HepG2 (cell line): ENCODE results near the gene PTCD1. TPM values are rescaled to one million over a fixed set of nuclear protein-coding genes. Genes with fewer than 3 reads are reported as not detected.

ENCODE experiments used
- EED ChIP-seq: sonication (generic); formaldehyde crosslinking; IDR thresholded peaks from 2 replicates; pipeline ENCODE4 v1.5.0; 2020; ENCODE audit warnings: mild to moderate bottlenecking, missing genetic modification reagents
- GABPA ChIP-seq, 2 experiments: IDR thresholded peaks; 2 replicates each; pipeline ENCODE4 v1.6.1; 2011 to 2016; ENCODE audit warnings: low read depth in 2 of 2, low read length in 1 of 2, missing biosample characterization in 1 of 2, missing genetic modification characterization in 1 of 2
- HNF4G ChIP-seq, 2 experiments: sonication (generic) in 1 of 2; formaldehyde crosslinking in 1 of 2; IDR thresholded peaks; 2 replicates each; pipeline versions ENCODE4 v1.4.0 to v1.6.1; 2011 to 2020; ENCODE audit warnings: borderline replicate concordance in 2 of 2, low read depth in 2 of 2, mild to moderate bottlenecking in 2 of 2, low read length in 1 of 2, missing genetic modification reagents in 1 of 2, moderate library complexity in 1 of 2
- KDM1A ChIP-seq: IDR thresholded peaks from 2 replicates; pipeline ENCODE4 v1.6.1; 2016; ENCODE audit warnings: missing compliant biosample characterization
- MATR3 ChIP-seq: sonication (generic); formaldehyde crosslinking; IDR thresholded peaks from 2 replicates; pipeline ENCODE4 v1.4.0; 2020; ENCODE audit warnings: missing genetic modification reagents
- SOX13 ChIP-seq, 3 experiments: fragments of 450-650 bp in 1 of 3; sonication (generic) in 1 of 3; formaldehyde crosslinking in 1 of 3; IDR thresholded peaks in 2 of 3; conservative IDR thresholded peaks in 1 of 3; 2 replicates each; pipeline versions ENCODE4 v1.5.0 to v1.6.1; 2016 to 2020; ENCODE audit warnings: antibody characterized with exemption in 1 of 3, mild to moderate bottlenecking in 1 of 3, missing compliant biosample characterization in 1 of 3, missing genetic modification reagents in 1 of 3, moderate library complexity in 1 of 3
- SOX6 ChIP-seq, 2 experiments: fragments of 450-650 bp in 1 of 2; sonication (generic) in 1 of 2; formaldehyde crosslinking in 1 of 2; IDR thresholded peaks; 2 replicates each; pipeline versions ENCODE4 v1.4.0 to v1.6.1; 2017 to 2020; ENCODE audit warnings: antibody characterized with exemption in 1 of 2, mild to moderate bottlenecking in 1 of 2, missing genetic modification reagents in 1 of 2
- SSRP1 ChIP-seq: IDR thresholded peaks from 2 replicates; pipeline ENCODE4 v1.6.1; 2016; ENCODE audit warnings: control low read depth
- ZNF530 ChIP-seq: sonication (generic); formaldehyde crosslinking; IDR thresholded peaks from 2 replicates; pipeline ENCODE4 v1.5.0; 2020; ENCODE audit warnings: low read depth, mild to moderate bottlenecking, missing genetic modification reagents
- ZNF598 ChIP-seq: sonication (generic); formaldehyde crosslinking; IDR thresholded peaks from 2 replicates; pipeline ENCODE4 v1.5.1; 2020; ENCODE audit warnings: mild to moderate bottlenecking, missing genetic modification reagents, borderline replicate concordance
- ZNF678 ChIP-seq: sonication (generic); formaldehyde crosslinking; IDR thresholded peaks from 2 replicates; pipeline ENCODE4 v1.4.0; 2020; ENCODE audit warnings: mild to moderate bottlenecking, missing genetic modification reagents
- ZNF75D ChIP-seq: sonication (generic); formaldehyde crosslinking; IDR thresholded peaks from 2 replicates; pipeline ENCODE4 v1.8.1; 2023; ENCODE audit warnings: missing genetic modification reagents, mild to moderate bottlenecking, borderline replicate concordance
- polyA plus RNA-seq, 8 experiments: library from polyadenylated mRNA; depleted of rRNA in 3 of 8; stranded (reverse) in 7 of 8; unstranded in 1 of 8; fragments of >200 nt; fragmentation: Illumina TruSeq in 4 of 8; extraction: Trizol in 4 of 8; gene quantifications; 2 replicates each; pipeline versions ENCODE4 v1.2.1 to v1.2.3, GENCODE V29; 2011 to 2016; ENCODE audit warnings: low read depth in 4 of 8, missing spikeins in 1 of 8, mixed read lengths in 1 of 8; ENCODE audit not compliant: insufficient read depth in 1 of 8
- total RNA-seq, 5 experiments: library from RNA; depleted of rRNA; stranded (reverse); fragments of >200 nt; fragmentation: Illumina TruSeq; extraction: Trizol; gene quantifications; 2 replicates each; pipeline ENCODE4 v1.2.3, GENCODE V29; 2016; ENCODE audit warnings: low read depth in 1 of 5
- TF ChIP-seq, protein P1 (sequence below): sonication (generic); formaldehyde crosslinking; IDR thresholded peaks from 2 replicates; pipeline ENCODE4 v1.4.0; 2020; ENCODE audit warnings: mild to moderate bottlenecking, missing genetic modification reagents
- TF ChIP-seq, protein P2 (sequence below): sonication (generic); formaldehyde crosslinking; IDR thresholded peaks from 2 replicates; pipeline ENCODE4 v1.8.1; 2023; ENCODE audit warnings: mild to moderate bottlenecking, missing genetic modification reagents
- TF ChIP-seq, protein P3 (sequence below): sonication (generic); formaldehyde crosslinking; IDR thresholded peaks from 2 replicates; pipeline ENCODE4 v1.4.0; 2020; ENCODE audit warnings: missing genetic modification reagents, borderline replicate concordance

The PTCD1 gene
- total and polyA plus RNA-seq, 2 of the 13 experiments (the other 11 are each of a cell fraction or from before 2014, with no cell fraction given) = 3.0 to 8.4 TPM

DNA sequence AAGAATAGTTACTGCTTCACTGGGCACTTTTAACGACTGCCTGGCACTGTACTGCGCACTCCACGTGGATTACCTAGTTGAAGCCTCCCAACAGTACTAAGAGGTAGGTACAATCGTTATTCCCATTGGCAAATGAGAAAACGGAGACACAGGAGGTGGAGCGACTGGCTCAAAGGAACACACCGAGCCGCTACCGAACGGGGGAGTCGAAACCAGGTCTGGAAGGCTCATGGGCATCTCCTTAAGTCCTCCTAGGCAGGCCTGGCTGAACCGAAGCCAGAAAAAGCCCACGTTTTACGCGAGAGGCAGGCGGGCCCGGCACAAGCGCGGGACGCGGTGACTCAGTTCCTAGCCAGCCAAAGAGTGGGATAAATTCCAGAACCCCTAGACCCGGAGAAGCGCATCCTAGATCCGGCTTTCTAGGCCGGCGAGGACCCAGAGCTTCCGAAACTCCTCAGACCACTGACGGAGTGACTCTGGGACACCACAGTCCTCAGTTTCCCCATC is 30.7 kb downstream of the PTCD1 start (continued):
- TF ChIP-seq, protein P1, sequence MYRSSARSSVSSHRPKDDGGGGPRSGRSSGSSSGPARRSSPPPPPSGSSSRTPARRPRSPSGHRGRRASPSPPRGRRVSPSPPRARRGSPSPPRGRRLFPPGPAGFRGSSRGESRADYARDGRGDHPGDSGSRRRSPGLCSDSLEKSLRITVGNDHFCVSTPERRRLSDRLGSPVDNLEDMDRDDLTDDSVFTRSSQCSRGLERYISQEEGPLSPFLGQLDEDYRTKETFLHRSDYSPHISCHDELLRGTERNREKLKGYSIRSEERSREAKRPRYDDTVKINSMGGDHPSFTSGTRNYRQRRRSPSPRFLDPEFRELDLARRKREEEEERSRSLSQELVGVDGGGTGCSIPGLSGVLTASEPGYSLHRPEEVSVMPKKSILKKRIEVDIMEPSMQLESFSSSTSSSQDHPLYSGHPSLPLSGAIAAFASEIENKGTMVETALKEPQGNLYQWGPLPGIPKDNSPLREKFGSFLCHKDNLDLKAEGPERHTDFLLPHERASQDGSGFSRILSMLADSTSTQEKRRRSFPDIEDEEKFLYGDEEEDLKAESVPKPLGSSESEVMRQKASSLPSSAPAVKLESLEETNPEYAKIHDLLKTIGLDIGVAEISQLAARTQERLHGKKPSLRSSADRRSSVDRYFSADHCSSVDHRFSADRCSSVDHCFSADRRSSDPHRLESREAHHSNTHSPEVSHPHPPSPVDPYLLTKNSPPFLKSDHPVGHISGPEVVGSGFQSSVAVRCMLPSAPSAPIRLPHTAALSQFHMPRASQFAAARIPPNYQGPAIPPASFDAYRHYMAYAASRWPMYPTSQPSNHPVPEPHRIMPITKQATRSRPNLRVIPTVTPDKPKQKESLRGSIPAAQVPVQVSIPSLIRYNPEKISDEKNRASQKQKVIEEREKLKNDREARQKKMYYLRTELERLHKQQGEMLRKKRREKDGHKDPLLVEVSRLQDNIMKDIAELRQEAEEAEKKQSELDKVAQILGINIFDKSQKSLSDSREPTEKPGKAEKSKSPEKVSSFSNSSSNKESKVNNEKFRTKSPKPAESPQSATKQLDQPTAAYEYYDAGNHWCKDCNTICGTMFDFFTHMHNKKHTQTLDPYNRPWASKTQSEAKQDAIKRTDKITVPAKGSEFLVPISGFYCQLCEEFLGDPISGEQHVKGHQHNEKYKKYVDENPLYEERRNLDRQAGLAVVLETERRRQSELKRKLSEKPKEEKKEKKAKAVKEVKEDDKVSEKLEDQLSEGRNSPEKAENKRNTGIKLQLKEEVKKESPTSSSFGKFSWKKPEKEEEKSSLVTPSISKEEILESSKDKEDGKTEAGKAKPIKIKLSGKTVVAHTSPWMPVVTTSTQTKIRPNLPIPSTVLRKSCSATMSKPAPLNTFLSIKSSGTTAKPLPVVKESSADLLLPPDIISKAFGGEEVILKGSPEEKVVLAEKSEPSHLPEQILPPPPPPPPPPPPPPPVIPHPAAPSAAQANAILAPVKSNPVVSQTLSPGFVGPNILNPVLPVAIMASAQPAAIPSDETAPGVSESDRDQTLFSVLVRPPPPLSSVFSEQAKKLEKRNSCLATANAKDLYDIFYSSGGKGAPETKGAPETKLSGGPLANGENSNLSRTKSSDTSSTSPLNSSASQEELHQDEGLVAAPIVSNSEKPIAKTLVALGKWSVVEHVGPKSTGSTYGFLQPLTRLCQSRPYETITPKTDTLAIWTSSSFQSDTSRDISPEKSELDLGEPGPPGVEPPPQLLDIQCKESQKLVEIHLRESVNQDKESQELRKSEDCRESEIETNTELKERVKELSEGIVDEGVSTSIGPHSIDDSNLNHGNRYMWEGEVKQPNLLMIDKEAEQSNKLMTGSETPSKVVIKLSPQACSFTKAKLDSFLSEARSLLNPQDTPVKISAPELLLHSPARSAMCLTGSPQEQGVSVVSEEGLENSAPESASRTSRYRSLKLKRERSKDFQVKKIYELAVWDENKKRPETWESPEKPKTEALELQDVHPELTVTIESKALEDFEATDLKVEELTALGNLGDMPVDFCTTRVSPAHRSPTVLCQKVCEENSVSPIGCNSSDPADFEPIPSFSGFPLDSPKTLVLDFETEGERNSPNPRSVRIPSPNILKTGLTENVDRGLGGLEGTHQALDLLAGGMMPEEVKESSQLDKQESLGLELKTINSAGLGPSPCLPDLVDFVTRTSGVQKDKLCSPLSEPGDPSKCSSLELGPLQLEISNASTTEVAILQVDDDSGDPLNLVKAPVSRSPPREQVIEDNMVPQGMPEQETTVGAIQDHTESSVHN (CRISPR knock-in tag) = peak; percentile 76; the same call in 1 of the 2 replicates
- TF ChIP-seq ZNF530 (CRISPR knock-in tag) (no peak), ZNF678 (CRISPR knock-in tag) (0 out of 2 replicates have a peak, but pooled peaks have one; percentile 6), ZNF75D (CRISPR knock-in tag) (peak; percentile 53; the same call in 1 of the 2 replicates), KDM1A (CRISPR knock-in tag) (no peak), HNF4G (IDR thresholded peaks at IDR 0.05; ENCODE audit: borderline replicate concordance, low read depth, low read length) (no peak), HNF4G (CRISPR knock-in tag; IDR thresholded peaks at IDR 0.05; ENCODE audit: borderline replicate concordance, low read depth) (no peak), SSRP1 (CRISPR knock-in tag) (no peak), SOX6 (IDR thresholded peaks at IDR 0.05) (no peak), SOX6 (CRISPR knock-in tag; IDR thresholded peaks at IDR 0.05) (no peak), MATR3 (no peak), SOX13 (IDR thresholded peaks at IDR 0.05) (no peak), SOX13 (CRISPR knock-in tag; conservative IDR thresholded peaks at IDR 0.05 in 1 of 2, IDR thresholded peaks at IDR 0.05 in 1 of 2) (no peak), EED (CRISPR knock-in tag) (peak; percentile 59; the same call in 1 of the 2 replicates), ZNF598 (peak; percentile 13; the same call in 1 of the 2 replicates), GABPA (IDR thresholded peaks at IDR 0.05; ENCODE audit: low read depth, low read length) (no peak), GABPA (CRISPR knock-in tag; IDR thresholded peaks at IDR 0.05; ENCODE audit: low read depth) (peak; percentile 44; the same call in 1 of the 2 replicates)
- TF ChIP-seq, protein P2, sequence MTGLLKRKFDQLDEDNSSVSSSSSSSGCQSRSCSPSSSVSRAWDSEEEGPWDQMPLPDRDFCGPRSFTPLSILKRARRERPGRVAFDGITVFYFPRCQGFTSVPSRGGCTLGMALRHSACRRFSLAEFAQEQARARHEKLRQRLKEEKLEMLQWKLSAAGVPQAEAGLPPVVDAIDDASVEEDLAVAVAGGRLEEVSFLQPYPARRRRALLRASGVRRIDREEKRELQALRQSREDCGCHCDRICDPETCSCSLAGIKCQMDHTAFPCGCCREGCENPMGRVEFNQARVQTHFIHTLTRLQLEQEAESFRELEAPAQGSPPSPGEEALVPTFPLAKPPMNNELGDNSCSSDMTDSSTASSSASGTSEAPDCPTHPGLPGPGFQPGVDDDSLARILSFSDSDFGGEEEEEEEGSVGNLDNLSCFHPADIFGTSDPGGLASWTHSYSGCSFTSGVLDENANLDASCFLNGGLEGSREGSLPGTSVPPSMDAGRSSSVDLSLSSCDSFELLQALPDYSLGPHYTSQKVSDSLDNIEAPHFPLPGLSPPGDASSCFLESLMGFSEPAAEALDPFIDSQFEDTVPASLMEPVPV (CRISPR knock-in tag) = 0 out of 2 replicates have a peak, but pooled peaks have one; percentile 6
- TF ChIP-seq, protein P3, sequence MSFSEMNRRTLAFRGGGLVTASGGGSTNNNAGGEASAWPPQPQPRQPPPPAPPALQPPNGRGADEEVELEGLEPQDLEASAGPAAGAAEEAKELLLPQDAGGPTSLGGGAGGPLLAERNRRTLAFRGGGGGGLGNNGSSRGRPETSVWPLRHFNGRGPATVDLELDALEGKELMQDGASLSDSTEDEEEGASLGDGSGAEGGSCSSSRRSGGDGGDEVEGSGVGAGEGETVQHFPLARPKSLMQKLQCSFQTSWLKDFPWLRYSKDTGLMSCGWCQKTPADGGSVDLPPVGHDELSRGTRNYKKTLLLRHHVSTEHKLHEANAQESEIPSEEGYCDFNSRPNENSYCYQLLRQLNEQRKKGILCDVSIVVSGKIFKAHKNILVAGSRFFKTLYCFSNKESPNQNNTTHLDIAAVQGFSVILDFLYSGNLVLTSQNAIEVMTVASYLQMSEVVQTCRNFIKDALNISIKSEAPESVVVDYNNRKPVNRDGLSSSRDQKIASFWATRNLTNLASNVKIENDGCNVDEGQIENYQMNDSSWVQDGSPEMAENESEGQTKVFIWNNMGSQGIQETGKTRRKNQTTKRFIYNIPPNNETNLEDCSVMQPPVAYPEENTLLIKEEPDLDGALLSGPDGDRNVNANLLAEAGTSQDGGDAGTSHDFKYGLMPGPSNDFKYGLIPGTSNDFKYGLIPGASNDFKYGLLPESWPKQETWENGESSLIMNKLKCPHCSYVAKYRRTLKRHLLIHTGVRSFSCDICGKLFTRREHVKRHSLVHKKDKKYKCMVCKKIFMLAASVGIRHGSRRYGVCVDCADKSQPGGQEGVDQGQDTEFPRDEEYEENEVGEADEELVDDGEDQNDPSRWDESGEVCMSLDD (CRISPR knock-in tag) = no peak
